K562 (cell line): Measurements from ENCODE around the gene NSRP1. TPM values are rescaled to one million over a fixed set of nuclear protein-coding genes. Genes with fewer than 3 reads are reported as not detected.

Experiments used
- ARNT ChIP-seq, 2 experiments: fragments of 450-650 bp; IDR thresholded peaks; 2 replicates each; pipeline ENCODE4 v1.6.1; 2016; ENCODE audit warnings: mild to moderate bottlenecking in 1 of 2
- BRF2 ChIP-seq: IDR thresholded peaks from 3 replicates; pipeline ENCODE4 v1.6.1; 2011; ENCODE audit warnings: borderline replicate concordance, mild to moderate bottlenecking; ENCODE audit not compliant: insufficient read length, insufficient read depth
- CHD1 ChIP-seq: fragments of 200-600 bp; sonication (generic); IDR thresholded peaks from one replicate; pipeline ENCODE4 v1.6.1; 2012; ENCODE audit warnings: mild to moderate bottlenecking, moderate library complexity, low read length, inconsistent platforms
- E2F1 ChIP-seq: sonication (generic); formaldehyde crosslinking; IDR thresholded peaks from 2 replicates; pipeline ENCODE4 v1.8.1; 2023; ENCODE audit warnings: mild to moderate bottlenecking, missing genetic modification reagents, moderate library complexity
- EHMT2 ChIP-seq: fragments of 450-650 bp; IDR thresholded peaks from 2 replicates; pipeline ENCODE4 v1.6.1; 2018; ENCODE audit warnings: antibody characterized with exemption
- ETV1 ChIP-seq: fragments of 450-650 bp; conservative IDR thresholded peaks from 2 replicates; pipeline ENCODE4 v1.6.1; 2016; ENCODE audit warnings: missing genetic modification characterization, control low read depth, low read depth, missing compliant biosample characterization
- FOXM1 ChIP-seq, 2 experiments: fragments of 450-650 bp in 1 of 2; sonication (generic) in 1 of 2; formaldehyde crosslinking in 1 of 2; IDR thresholded peaks; 2 replicates each; pipeline versions ENCODE4 v1.6.1 to v1.9.0; 2017 to 2022; ENCODE audit warnings: low read depth in 2 of 2, mild to moderate bottlenecking in 2 of 2, missing genetic modification reagents in 1 of 2, moderate library complexity in 1 of 2
- HBP1 ChIP-seq: fragments of 450-650 bp; formaldehyde crosslinking; IDR thresholded peaks from 2 replicates; pipeline ENCODE4 v1.4.0; 2022; ENCODE audit warnings: missing genetic modification characterization
- HCFC1 ChIP-seq: IDR thresholded peaks from 2 replicates; pipeline ENCODE4 v1.6.1; 2012; ENCODE audit warnings: low read depth, low read length, improper control_type of control experiment
- KLF16 ChIP-seq: IDR thresholded peaks from 2 replicates; pipeline ENCODE4 v1.6.1; 2016; ENCODE audit warnings: antibody characterized with exemption
- POLR2AphosphoS2 ChIP-seq: IDR thresholded peaks from 2 replicates; pipeline ENCODE4 v1.6.1; 2012; ENCODE audit warnings: low read length, improper control_type of control experiment
- PRDM10 ChIP-seq: fragments of 450-650 bp; IDR thresholded peaks from 2 replicates; pipeline ENCODE4 v1.6.1; 2018; ENCODE audit not compliant: partially characterized antibody
- PTTG1 ChIP-seq: fragments of 450-650 bp; IDR thresholded peaks from 2 replicates; pipeline ENCODE4 v1.6.1; 2016; ENCODE audit warnings: low read depth, mild to moderate bottlenecking, missing genetic modification characterization, missing compliant biosample characterization
- SP1 ChIP-seq: sonication (generic); formaldehyde crosslinking; IDR thresholded peaks from 2 replicates; pipeline ENCODE4 v1.8.1; 2022; ENCODE audit warnings: mild to moderate bottlenecking, missing genetic modification reagents
- TAF1 ChIP-seq: IDR thresholded peaks from 2 replicates; pipeline ENCODE4 v1.6.1; 2011; ENCODE audit warnings: mild to moderate bottlenecking, low read length, moderate library complexity; ENCODE audit not compliant: insufficient read depth, control insufficient read depth, severe bottlenecking; ENCODE audit errors: extremely low read depth
- TCF15 ChIP-seq: fragments of 250-450 bp; sonication (Bioruptor Pico); IDR thresholded peaks from 2 replicates; pipeline ENCODE4 v1.8.0; 2022; ENCODE audit warnings: moderate library complexity, mild to moderate bottlenecking, inconsistent platforms
- TOE1 ChIP-seq, 2 experiments: fragments of 450-650 bp in 1 of 2; sonication (generic) in 1 of 2; formaldehyde crosslinking in 1 of 2; IDR thresholded peaks; 2 replicates each; pipeline versions ENCODE4 v1.7.1 to v1.8.0; 2016 to 2022; ENCODE audit warnings: borderline replicate concordance in 2 of 2, mild to moderate bottlenecking in 2 of 2, antibody characterized with exemption in 1 of 2, inconsistent platforms in 1 of 2, low read depth in 1 of 2, missing genetic modification reagents in 1 of 2, moderate library complexity in 1 of 2
- polyA plus RNA-seq, 8 experiments: library from polyadenylated mRNA; depleted of rRNA in 4 of 8; stranded (reverse) in 5 of 8; unstranded in 3 of 8; fragments of >200 nt; fragmentation: Nextera tagmentation in 2 of 8; fragmentation: Illumina TruSeq in 1 of 8; extraction: Ambion mirVana in 2 of 8; extraction: Trizol in 1 of 8; gene quantifications; 2 replicates each; pipeline versions ENCODE4 v1.2.1 to v1.2.3, GENCODE V29; 2011 to 2014; ENCODE audit warnings: inconsistent platforms in 1 of 8, missing spikeins in 1 of 8
- total RNA-seq, 7 experiments: library from RNA; depleted of rRNA in 6 of 7; stranded (reverse); fragments of >200 nt in 6 of 7; fragmentation: Illumina TruSeq in 2 of 7; extraction: Trizol in 2 of 7; gene quantifications; 2 replicates each; pipeline versions ENCODE4 v1.2.1 to v1.2.3, GENCODE V29; 2011 to 2021; ENCODE audit warnings: low replicate concordance in 1 of 7

The NSRP1 gene
- total and polyA plus RNA-seq, 9 of the 15 experiments (the other 6 are each of a cell fraction or from before 2014, with no cell fraction given): 18.4 to 68.6 (median 32.7) TPM

GRCh38 chr17:30116661-30117551 is at the start of gene NSRP1 (continued):
- TF ChIP-seq PRDM10: peak; percentile 15
- 0 out of 2 replicates have a peak, but pooled peaks have one; percentile 14 for TF ChIP-seq E2F1 (CRISPR knock-in tag)
- peak in 1 of 2 experiments; percentile 21; a peak in 1 of 4 replicates for TF ChIP-seq ARNT (IDR thresholded peaks at IDR 0.05)
- TF ChIP-seq EHMT2: 0 out of 2 replicates have a peak, but pooled peaks have one; percentile 5
- peak; percentile 58; the same call in 1 of the 2 replicates for TF ChIP-seq HCFC1
- peak; percentile 81; the same call in 1 of the 2 replicates for TF ChIP-seq HBP1 (CRISPR knock-in tag)
- TF ChIP-seq BRF2: no peak
- peak; percentile 99 for TF ChIP-seq TAF1
- TF ChIP-seq FOXM1 (IDR thresholded peaks at IDR 0.05; ENCODE audit: low read depth): peak; percentile 54
- TF ChIP-seq FOXM1 (CRISPR knock-in tag; IDR thresholded peaks at IDR 0.05; ENCODE audit: low read depth): no peak
- peak; percentile 79; the same call in 1 of the 2 replicates for TF ChIP-seq POLR2AphosphoS2
- TF ChIP-seq CHD1: peak; percentile 49
- peak; percentile 46 for TF ChIP-seq TOE1 (IDR thresholded peaks at IDR 0.05; ENCODE audit: borderline replicate concordance)
- no peak for TF ChIP-seq TOE1 (CRISPR knock-in tag; IDR thresholded peaks at IDR 0.05; ENCODE audit: borderline replicate concordance, low read depth)
- no peak for TF ChIP-seq PTTG1
- peak; percentile 43; the same call in 1 of the 2 replicates for TF ChIP-seq SP1 (CRISPR knock-in tag)
- no peak for TF ChIP-seq KLF16
- peak; percentile 35; the same call in 1 of the 2 replicates for TF ChIP-seq ETV1 (tag)
- TF ChIP-seq TCF15 (CRISPR knock-in tag): no peak
